SHP77 (cell line): ENCODE data around the gene TM9SF2.

Experiments used
- DNase-seq, 2 experiments: peaks; one replicate each; lab custom pipeline; 2025; lab: John Stamatoyannopoulos, UW

TM9SF2 gene

GRCh38 chr13:99495466-99496183 is 5.6 kb upstream of the TM9SF2 start:
- no peak for DNase-seq

DNA sequence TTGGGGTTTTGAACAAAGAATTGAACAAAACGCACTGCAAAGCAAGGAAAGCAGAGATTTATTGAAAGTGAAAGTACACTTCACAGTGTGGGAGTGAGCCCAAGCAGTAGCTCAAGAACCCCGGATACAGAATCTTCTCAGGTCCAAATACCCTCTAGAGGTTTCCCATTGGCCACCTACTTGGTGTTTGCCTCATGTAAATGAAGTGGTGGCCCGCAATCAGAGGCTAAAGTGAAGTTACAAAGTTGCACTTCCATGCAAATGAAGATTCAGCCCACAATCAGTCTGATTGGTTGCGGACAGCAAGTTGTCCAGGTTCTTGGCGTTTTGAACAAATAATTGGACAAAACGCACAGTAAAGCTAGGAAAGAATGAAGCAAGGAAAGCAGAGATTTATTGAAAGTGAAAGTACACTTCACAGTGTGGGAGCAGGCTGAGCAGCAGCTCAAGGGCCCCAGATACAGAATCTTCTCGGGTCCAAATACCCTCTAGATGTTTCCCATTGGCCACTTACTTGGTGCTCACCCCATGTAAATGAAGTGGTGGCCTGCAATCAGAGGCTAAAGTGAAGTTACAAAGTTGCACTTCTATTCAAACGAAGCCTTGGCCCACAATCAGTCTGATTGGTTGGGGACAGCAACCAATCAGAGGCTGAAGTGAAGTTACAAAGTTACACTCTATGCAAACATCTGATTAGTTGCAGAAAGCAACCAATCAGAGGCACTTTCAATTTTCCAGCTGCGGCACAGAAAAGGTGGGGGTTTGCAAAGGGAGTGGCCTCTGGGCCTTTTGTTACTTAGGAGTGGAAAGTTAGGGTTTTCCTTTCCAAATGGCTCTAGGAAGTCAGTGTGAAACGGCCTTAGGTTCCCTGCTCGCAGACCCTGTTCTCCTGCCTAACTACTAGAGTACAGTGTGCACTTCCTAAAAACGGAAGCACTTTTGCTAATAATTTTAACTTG is 4.8 kb upstream of the TM9SF2 start:
- DNase-seq = no peak

DNA sequence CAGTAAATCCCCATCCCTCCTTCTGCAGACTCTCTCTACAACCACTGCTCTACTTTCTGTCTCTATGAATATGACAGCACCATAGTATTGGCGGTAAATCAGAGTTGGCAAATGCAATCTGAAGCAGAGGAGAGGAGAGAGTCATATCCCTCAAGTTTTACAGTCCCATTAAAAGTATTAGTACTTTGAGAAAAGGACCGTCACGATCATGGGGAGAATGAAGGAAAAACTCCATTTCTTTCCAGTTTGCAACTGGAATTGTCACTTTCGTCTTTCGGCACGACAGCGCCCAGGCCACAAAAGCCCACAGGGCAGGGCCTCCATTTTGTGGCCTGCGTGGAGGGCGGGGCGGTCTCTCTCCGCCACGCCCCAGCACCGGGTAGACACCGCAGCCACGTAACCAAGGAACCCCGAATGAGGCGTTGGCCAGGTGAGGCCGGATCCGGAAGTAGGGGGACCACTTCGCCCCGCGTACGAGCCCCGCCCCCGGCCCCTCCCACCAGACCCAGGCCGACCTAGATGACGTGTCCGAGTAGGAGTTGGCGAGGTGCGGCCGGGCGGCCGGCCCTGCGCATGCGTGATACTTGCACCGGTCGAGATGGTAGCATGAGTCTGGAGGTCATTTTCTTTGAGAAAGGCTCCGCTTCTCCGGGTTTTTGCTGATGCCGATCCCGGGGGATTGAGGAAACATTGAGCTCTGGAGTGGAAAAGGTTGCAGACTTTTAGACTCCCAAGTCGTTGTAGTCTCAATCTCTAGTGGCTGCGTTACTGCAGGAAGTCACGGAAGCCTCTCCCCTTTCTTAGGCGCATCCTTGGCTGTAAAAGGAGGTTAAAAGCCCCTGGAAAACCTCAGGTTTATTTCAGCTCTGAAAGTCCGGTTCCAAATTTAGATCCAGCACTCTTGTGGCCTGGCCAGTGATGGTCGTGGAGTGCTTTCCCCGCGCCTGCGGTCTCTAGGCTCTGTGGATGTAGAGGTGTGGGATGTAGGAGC is 2.8 kb upstream of the TM9SF2 start:
- DNase-seq = peak; percentile 99

DNA sequence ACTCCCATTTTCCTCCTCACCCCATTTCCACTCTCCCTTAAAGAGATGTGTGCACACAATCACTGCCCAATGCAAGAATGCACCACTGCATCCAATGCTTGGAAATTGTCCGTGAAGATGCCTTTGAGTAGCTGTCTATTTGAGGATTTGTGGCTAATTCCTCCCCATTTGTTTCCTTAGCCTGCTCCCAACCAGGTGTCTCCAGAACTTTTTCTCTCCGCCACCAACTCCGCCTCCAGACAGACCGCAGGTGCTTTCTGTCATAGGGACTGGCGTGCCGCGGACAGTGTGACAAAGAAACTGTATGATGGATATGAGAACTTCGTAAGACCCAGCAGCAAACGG is 461 bp upstream of the TM9SF2 start:
- no peak for DNase-seq

- no peak for DNase-seq
Observed at GRCh38 chr13:99501848-99502301, 603 bp downstream of the TM9SF2 start.

DNA sequence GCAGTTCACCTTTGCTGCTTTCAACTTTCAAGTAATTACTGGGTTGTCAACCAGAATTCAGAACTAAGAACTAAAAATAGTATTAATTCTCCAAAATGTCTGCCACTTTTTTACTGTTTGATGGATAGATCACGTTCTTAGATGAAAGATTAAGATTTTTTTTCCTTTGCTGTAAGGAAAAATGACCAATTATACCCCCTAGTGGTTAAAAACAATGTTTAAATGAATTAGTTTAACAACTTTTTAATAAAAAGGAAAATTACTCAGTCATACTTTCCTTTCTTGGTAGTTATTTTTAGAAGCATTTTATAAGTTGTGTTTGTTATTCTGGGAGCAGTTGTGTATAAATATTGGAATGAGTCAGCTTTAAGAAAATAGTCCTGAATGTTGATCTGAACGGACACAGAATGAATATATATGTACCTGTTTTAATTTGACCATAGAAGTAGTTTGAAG is 4.6 kb downstream of the TM9SF2 start:
- no peak for DNase-seq

GRCh38 chr13:99506634-99507033 is 5.4 kb downstream of the TM9SF2 start:
- no peak for DNase-seq

GRCh38 chr13:99507054-99507453 is 5.8 kb downstream of the TM9SF2 start:
- no peak for DNase-seq

DNA sequence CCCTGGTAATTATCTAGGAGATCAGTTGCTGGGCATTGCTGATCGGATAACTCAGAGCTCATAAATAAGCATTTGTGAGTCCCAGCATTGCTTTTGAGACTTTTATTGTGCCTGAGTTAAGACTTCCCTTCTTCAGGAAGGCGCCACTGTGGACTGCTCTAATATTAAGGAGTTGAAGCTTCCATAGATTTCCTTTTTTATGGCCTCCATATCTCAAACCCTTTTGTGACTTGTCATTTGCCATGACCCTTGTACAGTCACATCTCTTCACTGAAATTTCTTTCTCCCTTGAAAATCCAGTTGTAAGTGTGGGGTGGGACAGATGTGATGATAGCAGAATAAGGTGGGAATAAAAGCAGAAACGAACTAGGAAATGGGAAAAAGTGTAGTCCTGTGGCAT is 6.3 kb downstream of the TM9SF2 start:
- DNase-seq = no peak

DNA sequence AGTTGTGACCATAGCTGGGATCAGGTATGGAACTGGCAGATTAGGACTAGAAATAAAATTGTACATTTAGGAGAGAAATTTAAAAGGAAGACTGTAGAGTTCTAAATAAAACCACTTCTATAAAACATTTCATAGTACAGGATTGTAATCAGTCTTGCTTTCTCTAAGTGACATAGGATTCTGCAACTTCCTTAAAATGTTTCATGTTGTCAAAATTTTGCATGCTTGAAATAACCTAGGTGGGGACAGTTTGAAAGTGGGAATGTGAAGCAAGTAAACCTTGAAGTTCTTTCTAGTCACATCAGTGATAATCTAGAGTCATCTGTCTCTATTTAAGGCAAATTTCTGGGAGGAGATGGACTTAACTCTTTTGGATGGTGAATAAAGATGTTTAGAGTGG is 6.7 kb downstream of the TM9SF2 start:
- no peak for DNase-seq

GRCh38 chr13:99509479-99509878 is 8.2 kb downstream of the TM9SF2 start:
- DNase-seq = no peak

GRCh38 chr13:99514801-99515200 is 13.5 kb downstream of the TM9SF2 start:
- no peak for DNase-seq

DNA sequence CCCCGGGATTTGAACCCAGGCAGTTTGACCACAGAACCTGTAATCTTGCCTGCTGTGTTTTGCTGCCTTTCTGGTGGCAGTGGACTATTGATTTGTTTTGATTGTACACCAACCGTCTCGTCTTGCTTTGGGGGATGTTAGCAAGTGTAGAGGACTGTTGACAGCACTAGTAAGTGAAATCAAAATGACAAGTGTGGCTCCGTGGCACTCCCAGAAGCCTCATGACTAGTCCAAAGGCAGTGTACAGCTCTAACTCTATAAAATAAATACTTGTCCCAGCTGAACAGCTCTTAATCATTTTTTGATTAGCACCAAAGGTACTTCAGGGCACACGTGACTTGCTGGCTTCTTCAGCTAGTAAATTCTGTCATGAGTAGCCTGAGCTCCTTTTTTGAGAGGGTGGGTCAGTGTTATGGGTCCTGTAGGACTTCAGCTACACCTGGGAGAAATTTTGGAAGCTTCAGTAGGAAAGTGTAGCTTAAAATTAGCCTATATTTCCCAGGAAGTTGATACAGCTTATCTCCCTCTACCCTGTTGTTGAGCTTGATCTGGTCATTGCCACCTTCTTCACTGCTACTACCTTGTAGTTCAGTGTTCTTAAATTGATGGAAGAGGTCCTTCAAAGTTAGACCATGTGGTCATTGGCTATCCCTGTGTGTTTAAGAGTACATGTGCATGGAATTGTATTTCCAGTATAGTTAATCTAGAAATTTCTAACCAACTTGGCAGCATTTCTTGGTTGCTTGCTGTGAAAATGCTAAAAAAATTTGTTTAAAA is 15.1 kb downstream of the TM9SF2 start:
- no peak for DNase-seq

- DNase-seq = no peak
Observed at GRCh38 chr13:99517577-99517976, 16.3 kb downstream of the TM9SF2 start.

GRCh38 chr13:99517984-99518383 is 16.7 kb downstream of the TM9SF2 start:
- DNase-seq = no peak

DNA sequence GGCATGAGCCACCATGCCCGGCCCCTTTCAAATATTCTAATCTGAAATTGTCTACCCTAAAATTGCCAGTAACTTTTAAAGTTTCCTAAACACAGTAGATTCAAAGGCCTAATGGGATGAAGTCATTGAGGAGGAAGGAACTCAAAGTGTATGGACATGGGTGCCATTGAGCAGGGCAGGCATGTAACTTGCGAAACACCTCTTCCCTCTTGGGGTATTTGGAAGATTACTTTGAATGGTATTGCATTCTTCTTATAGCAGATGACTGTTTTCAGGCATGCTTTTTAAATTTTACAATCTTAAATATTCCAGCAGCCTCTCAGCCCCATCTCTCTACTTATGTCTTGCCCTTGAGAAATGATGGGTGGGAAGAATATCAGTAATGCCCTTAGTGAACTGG is 21.0 kb downstream of the TM9SF2 start:
- DNase-seq = no peak

GRCh38 chr13:99523838-99524237 is 22.6 kb downstream of the TM9SF2 start:
- DNase-seq = no peak

DNA sequence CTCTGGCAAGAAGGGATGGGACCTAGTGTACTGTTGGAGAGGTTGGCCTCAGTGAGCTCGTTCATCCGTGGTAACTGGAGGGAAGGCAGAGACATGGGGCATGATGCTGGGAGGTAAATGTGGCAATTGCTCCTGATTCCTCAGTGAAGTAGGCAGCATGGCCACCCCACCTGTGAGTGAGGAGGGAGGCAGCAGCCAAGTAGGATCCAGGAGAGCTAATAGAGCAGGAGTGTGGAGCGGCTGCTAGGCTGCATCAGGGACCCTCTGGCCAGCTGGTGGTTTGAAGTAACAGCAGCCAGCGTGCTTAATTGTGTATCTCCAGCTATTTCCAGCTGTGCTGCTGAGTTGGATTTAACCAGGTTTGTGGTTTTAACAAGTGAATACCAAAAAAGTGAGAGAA is 24.7 kb downstream of the TM9SF2 start:
- DNase-seq = no peak

GRCh38 chr13:99526549-99526948 is 25.3 kb downstream of the TM9SF2 start:
- DNase-seq = no peak

GRCh38 chr13:99527301-99527700 is 26.0 kb downstream of the TM9SF2 start:
- no peak for DNase-seq

- peak; percentile 16 to 20 for DNase-seq
Observed at GRCh38 chr13:99528547-99528946, 27.3 kb downstream of the TM9SF2 start.
